Esophagus muscularis mucosa (tissue), 4 donors: Measurements from ENCODE around the gene FOSL2. TPM values are rescaled to one million over a fixed set of nuclear protein-coding genes. Genes with fewer than 3 reads are reported as not detected.

ENCODE experiments used
- DNase-seq: peaks from one replicate; pipeline ENCODE4 v3.0.0-alpha.2; 2017; ENCODE audit errors: extremely low spot score
- H3K27ac ChIP-seq, 4 donors: fragments of 200-600 bp; sonication (generic); replicated peaks in 1 of 4; 1 replicate in 3 of 4; 2 replicates in 1 of 4; pipeline ENCODE4 v1.5.1; 2016 to 2019; ENCODE audit warnings: mild to moderate bottlenecking in 1 of 4
- H3K27me3 ChIP-seq, 4 donors: fragments of 200-600 bp; sonication (generic); one replicate each; pipeline versions ENCODE4 v1.5.1 to v1.6.0; 2016 to 2019
- H3K36me3 ChIP-seq, 4 donors: fragments of 200-600 bp; sonication (generic); one replicate each; pipeline ENCODE4 v1.5.1; 2016 to 2019
- H3K4me1 ChIP-seq, 4 donors: fragments of 200-600 bp; sonication (generic); one replicate each; pipeline ENCODE4 v1.5.1; 2016 to 2019
- H3K4me3 ChIP-seq, 4 donors: fragments of 200-600 bp; sonication (generic); 1 replicate in 2 of 4; 2 replicates in 2 of 4; pipeline ENCODE4 v1.5.1; 2016 to 2019; ENCODE audit warnings: mild to moderate bottlenecking in 4 of 4, moderate library complexity in 1 of 4
- H3K9me3 ChIP-seq, 4 donors: fragments of 200-600 bp; sonication (generic); 1 replicate in 3 of 4; 2 replicates in 1 of 4; pipeline ENCODE4 v1.5.1; 2016 to 2019
- EP300 ChIP-seq: sonication (generic); formaldehyde crosslinking; IDR thresholded peaks from one replicate; pipeline ENCODE4 v1.6.1; 2017; ENCODE audit warnings: antibody characterized with exemption
- POLR2A ChIP-seq: fragments of 450-650 bp; IDR thresholded peaks from one replicate; pipeline ENCODE4 v1.6.1; 2017; ENCODE audit warnings: antibody characterized with exemption, moderate library complexity, mild to moderate bottlenecking, low read depth
- POLR2AphosphoS5 ChIP-seq, 2 donors: sonication (generic); formaldehyde crosslinking; IDR thresholded peaks; one replicate each; pipeline ENCODE4 v1.6.1; 2017; ENCODE audit warnings: antibody characterized with exemption in 2 of 2
- WGBS: methylation state at CpG from one replicate; pipeline ENCODE4 v1.1.5; 2018; 5-methylcytosine and 5-hydroxymethylcytosine counted together
- intact Hi-C: fragments of 100-400 bp; cut with DNase I; formaldehyde crosslinking; loops from one replicate; pipeline ENCODE4 v1.15.1; 2023
- total RNA-seq, 4 donors: library from RNA; depleted of rRNA; stranded (reverse); fragments of >200 nt; gene quantifications; one replicate each; pipeline versions ENCODE4 v1.1.0 to v1.2.1, GENCODE V29; 2016
- TF ChIP-seq, protein P1 (sequence below), 3 experiments: fragments of 200-600 bp in 2 of 3; fragments of 450-650 bp in 1 of 3; sonication (generic) in 2 of 3; IDR thresholded peaks; one replicate each; pipeline ENCODE4 v1.5.1; 2017 to 2019; ENCODE audit warnings: antibody characterized with exemption in 3 of 3, mild to moderate bottlenecking in 2 of 3, moderate library complexity in 1 of 3

The FOSL2 gene
- total RNA-seq, 4 donors from 2014 or later = 68.9 to 332 (median 176) TPM

DNA sequence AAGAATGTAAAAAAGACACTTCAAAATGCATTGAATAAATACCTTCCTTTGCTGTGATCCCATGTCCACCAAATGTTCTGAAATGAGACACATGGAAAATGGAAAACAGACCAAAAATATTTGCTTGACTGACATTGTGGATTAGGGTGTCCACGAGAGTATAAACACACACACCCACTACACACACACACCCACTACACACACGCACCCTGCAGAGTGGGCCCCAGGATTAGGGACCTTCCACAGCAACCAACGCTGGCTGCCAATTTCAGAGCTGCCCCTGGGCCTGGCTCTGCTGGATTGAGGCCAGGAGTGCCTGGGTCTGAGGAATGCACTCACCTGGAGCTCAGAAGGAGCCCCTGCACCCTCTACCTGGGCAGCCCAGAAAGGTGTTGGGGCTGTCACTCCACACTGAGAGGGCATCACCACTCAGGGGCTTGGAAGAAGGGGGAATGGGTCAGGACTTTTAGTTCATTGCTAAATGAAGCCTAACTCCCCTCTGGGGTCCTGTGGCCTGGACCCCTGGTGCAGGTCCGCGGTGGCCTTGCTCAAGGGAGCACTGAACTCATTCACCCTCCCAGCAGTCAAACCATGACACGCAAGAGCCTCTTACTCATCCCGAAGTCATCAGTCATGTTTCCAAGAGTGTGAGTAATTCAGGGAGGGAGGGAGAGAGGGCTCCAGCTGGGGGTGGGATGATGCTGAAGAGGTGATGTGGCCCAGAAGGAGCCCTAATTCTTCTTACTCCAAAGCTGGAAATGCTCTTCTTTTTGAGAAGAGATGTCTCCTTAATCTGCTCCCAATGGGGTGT lies 53.0 kb downstream of the FOSL2 start:
- no peaks in the 10 kb centered on the region for H3K27me3 ChIP-seq
- TF ChIP-seq POLR2AphosphoS5 (IDR thresholded peaks at IDR 0.05) (peak in 1 of 2 donors; percentile 56), EP300 (no peak)
- H3K9me3 ChIP-seq = no peaks in the 10 kb centered on the region
- no peak for DNase-seq
- H3K27ac ChIP-seq = no peak overlapping the region
- intact Hi-C loops = no loop called here
- H3K36me3 ChIP-seq = no peaks in the 10 kb centered on the region
- 46% methylated on average over 5 of the region's 7 CpGs for WGBS
- H3K4me1 ChIP-seq = peaks cover 0 to 15% (median 0%) of the 10 kb centered on the region in 4 donors
- H3K4me3 ChIP-seq = no peak overlapping the region

- DNase-seq = no peak
- H3K27ac ChIP-seq = no peak overlapping the region
- intact Hi-C loops = no loop called here
- H3K9me3 ChIP-seq = no peaks in the 10 kb centered on the region
- H3K27me3 ChIP-seq = no peaks in the 10 kb centered on the region
- TF ChIP-seq POLR2AphosphoS5 (IDR thresholded peaks at IDR 0.05) = no peak
- TF ChIP-seq, protein P1, sequence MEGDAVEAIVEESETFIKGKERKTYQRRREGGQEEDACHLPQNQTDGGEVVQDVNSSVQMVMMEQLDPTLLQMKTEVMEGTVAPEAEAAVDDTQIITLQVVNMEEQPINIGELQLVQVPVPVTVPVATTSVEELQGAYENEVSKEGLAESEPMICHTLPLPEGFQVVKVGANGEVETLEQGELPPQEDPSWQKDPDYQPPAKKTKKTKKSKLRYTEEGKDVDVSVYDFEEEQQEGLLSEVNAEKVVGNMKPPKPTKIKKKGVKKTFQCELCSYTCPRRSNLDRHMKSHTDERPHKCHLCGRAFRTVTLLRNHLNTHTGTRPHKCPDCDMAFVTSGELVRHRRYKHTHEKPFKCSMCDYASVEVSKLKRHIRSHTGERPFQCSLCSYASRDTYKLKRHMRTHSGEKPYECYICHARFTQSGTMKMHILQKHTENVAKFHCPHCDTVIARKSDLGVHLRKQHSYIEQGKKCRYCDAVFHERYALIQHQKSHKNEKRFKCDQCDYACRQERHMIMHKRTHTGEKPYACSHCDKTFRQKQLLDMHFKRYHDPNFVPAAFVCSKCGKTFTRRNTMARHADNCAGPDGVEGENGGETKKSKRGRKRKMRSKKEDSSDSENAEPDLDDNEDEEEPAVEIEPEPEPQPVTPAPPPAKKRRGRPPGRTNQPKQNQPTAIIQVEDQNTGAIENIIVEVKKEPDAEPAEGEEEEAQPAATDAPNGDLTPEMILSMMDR (IDR thresholded peaks at IDR 0.05) = no peak
- TF ChIP-seq POLR2A = no peak
- H3K36me3 ChIP-seq = no peaks in the 10 kb centered on the region
- H3K4me3 ChIP-seq = no peak overlapping the region
- H3K4me1 ChIP-seq = peaks cover 0 to 15% (median 0%) of the 10 kb centered on the region in 4 donors
These were observed 53.9 kb downstream of the FOSL2 start for GRCh38 chr2:28446531-28446930.

GRCh38 chr2:28447086-28447485 lies 54.4 kb downstream of the FOSL2 start:
- TF ChIP-seq POLR2AphosphoS5 (IDR thresholded peaks at IDR 0.05) = no peak
- no peak for TF ChIP-seq EP300
- TF ChIP-seq, protein P1 (IDR thresholded peaks at IDR 0.05) = no peak
- no peak for TF ChIP-seq POLR2A
- Histone ChIP-seq H3K36me3 (no peaks in the 10 kb centered on the region), H3K9me3 (no peaks in the 10 kb centered on the region), H3K4me3 (no peak overlapping the region), H3K27ac (no peak overlapping the region), H3K4me1 (peaks cover 0 to 15% (median 0%) of the 10 kb centered on the region in 4 donors), H3K27me3 (no peaks in the 10 kb centered on the region)
- intact Hi-C loops = no loop called here
- no peak for DNase-seq
- 97% methylated on average over 3 of the region's 3 CpGs for WGBS

GRCh38 chr2:28447943-28448792 lies 55.5 kb downstream of the FOSL2 start:
- Histone ChIP-seq H3K27ac (peak overlapping the region in 1 of 4 donors; percentile 40), H3K36me3 (no peaks in the 10 kb centered on the region), H3K9me3 (no peaks in the 10 kb centered on the region), H3K4me1 (peaks cover 0 to 15% (median 0%) of the 10 kb centered on the region in 4 donors), H3K27me3 (no peaks in the 10 kb centered on the region), H3K4me3 (no peak overlapping the region)
- no peak for TF ChIP-seq POLR2AphosphoS5 (IDR thresholded peaks at IDR 0.05)
- TF ChIP-seq EP300 = no peak
- TF ChIP-seq, protein P1 (IDR thresholded peaks at IDR 0.05) = no peak
- TF ChIP-seq POLR2A = no peak
- DNase-seq = no peak
- intact Hi-C loops = no loop called here
- 74% methylated on average over 8 of the region's 8 CpGs for WGBS

DNA sequence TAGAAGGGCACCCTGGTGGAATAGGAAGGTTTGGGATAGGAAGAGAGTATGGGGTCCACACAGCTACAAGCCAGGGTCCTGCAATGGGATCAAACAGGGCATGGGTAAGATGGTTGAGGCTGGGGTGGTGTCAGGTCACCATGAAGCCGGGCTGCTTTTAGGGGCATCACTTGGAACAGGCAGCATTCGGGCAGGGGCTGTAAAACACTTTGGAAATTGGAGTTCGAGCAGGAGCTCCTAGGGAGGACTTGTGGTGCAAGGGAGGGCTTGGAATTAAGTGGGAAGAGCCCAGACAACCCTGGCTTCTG lies 56.1 kb downstream of the FOSL2 start:
- Histone ChIP-seq H3K9me3 (no peaks in the 10 kb centered on the region), H3K27ac (peak overlapping the region in 1 of 4 donors; percentile 40), H3K27me3 (no peaks in the 10 kb centered on the region), H3K4me1 (peaks cover 0 to 15% (median 0%) of the 10 kb centered on the region in 4 donors), H3K36me3 (no peaks in the 10 kb centered on the region), H3K4me3 (no peak overlapping the region)
- intact Hi-C loops = no loop called here
- WGBS = 97% methylated on average over 3 of the region's 3 CpGs
- no peak for DNase-seq
- TF ChIP-seq, protein P1 (IDR thresholded peaks at IDR 0.05) = no peak
- TF ChIP-seq POLR2AphosphoS5 (IDR thresholded peaks at IDR 0.05) (no peak), EP300 (no peak), POLR2A (no peak)
